GM10248 (cell line): ENCODE results near the gene CABP7.
A peak's percentile ranks its signal among the peaks of the same experiment; 100 is the strongest.

Source experiments
- CTCF ChIA-PET: fragments of 300-600 bp; sonication (Branson Sonifier 250); formaldehyde crosslinking; extraction: SDS; loops from one replicate; lab custom pipeline; 2021; ENCODE audit warnings: antibody characterized with exemption; lab: Yijun Ruan, JAX
- POLR2A ChIA-PET: fragments of 350-650 bp; sonication (Branson Sonifier 250); formaldehyde crosslinking; extraction: SDS; loops from one replicate; lab custom pipeline; 2020; ENCODE audit warnings: antibody characterized with exemption; lab: Yijun Ruan, JAX
- DNase-seq: peaks from one replicate; pipeline ENCODE4 v3.0.0; 2012; ENCODE audit errors: extremely low spot score
- CTCF ChIP-seq: IDR thresholded peaks from 2 replicates; pipeline ENCODE4 v1.5.1; 2012; ENCODE audit warnings: mild to moderate bottlenecking, low read depth; ENCODE audit errors: extremely low read depth, missing control alignments, control extremely low read depth

The CABP7 gene

GRCh38 chr22:29772170-29772641, 52.4 kb downstream of the CABP7 start:
- CTCF ChIA-PET, result interaction anchor here (1.3 to 1.7 kb wide), 3 partner anchors 10 to 61 kb away, joined by 3 to 5 read pairs (median 4); no protein-coding TSS in a partner anchor
- peak; percentile 32 for TF ChIP-seq CTCF
- no peak for DNase-seq
- POLR2A ChIA-PET, result interaction anchor here (0.6 kb wide), 1 partner anchor 857 kb away, joined by 3 read pairs; no protein-coding TSS in a partner anchor

- ChIA-PET CTCF (interaction anchor here (0.8 to 1.7 kb wide), 5 partner anchors 8 to 232 kb away, joined by 3 to 4 read pairs (median 3); no protein-coding TSS in a partner anchor), POLR2A (no interaction called here)
- no peak for TF ChIP-seq CTCF
- DNase-seq, result no peak
Measured at GRCh38 chr22:29773233-29773632, 53.4 kb downstream of the CABP7 start.

- DNase-seq, result no peak
- ChIA-PET POLR2A (no interaction called here), CTCF (interaction anchor here (1.1 kb wide), 1 partner anchor 427 kb away, joined by 3 read pairs; no protein-coding TSS in a partner anchor)
- TF ChIP-seq CTCF, result no peak
Measured at GRCh38 chr22:29780220-29780619, 60.4 kb downstream of the CABP7 start.

GRCh38 chr22:29780748-29781676, 61.2 kb downstream of the CABP7 start:
- ChIA-PET POLR2A (no interaction called here), CTCF (interaction anchor here (1.1 to 2.2 kb wide), 2 partner anchors 9 to 427 kb away, joined by 3 to 5 read pairs; no protein-coding TSS in a partner anchor)
- DNase-seq, result no peak
- TF ChIP-seq CTCF, result no peak
